HepG2 (cell line): Measurements from ENCODE around the gene BEAN1. TPM values are rescaled to one million over a fixed set of nuclear protein-coding genes. Genes with fewer than 3 reads are reported as not detected.

ENCODE experiments used
- BCLAF1 ChIP-seq: fragments of 450-650 bp; IDR thresholded peaks from 2 replicates; pipeline ENCODE4 v1.6.1; 2017; ENCODE audit warnings: mild to moderate bottlenecking
- CHD4 ChIP-seq: fragments of 200-600 bp; sonication (generic); IDR thresholded peaks from 2 replicates; pipeline ENCODE4 v1.7.0; 2017; ENCODE audit warnings: mild to moderate bottlenecking, low read length, borderline replicate concordance
- ESRRA ChIP-seq: sonication (generic); formaldehyde crosslinking; IDR thresholded peaks from 2 replicates; pipeline ENCODE4 v1.5.1; 2020; ENCODE audit warnings: mild to moderate bottlenecking, low read depth, missing genetic modification reagents
- ETV5 ChIP-seq: IDR thresholded peaks from 2 replicates; pipeline ENCODE4 v1.6.1; 2018; ENCODE audit warnings: missing biosample characterization, missing genetic modification reagents, inconsistent platforms, borderline replicate concordance
- KMT2B ChIP-seq: IDR thresholded peaks from 2 replicates; pipeline ENCODE4 v1.6.1; 2016; ENCODE audit warnings: missing genetic modification reagents, missing compliant biosample characterization
- NCOA5 ChIP-seq: sonication (generic); formaldehyde crosslinking; IDR thresholded peaks from 2 replicates; pipeline ENCODE4 v1.4.0; 2020; ENCODE audit warnings: missing genetic modification reagents
- NFYB ChIP-seq: sonication (generic); formaldehyde crosslinking; IDR thresholded peaks from 2 replicates; pipeline ENCODE4 v1.4.0; 2020; ENCODE audit warnings: missing genetic modification reagents
- PAF1 ChIP-seq: IDR thresholded peaks from 2 replicates; pipeline ENCODE4 v1.6.1; 2016; ENCODE audit warnings: missing genetic modification reagents, missing compliant biosample characterization
- THAP11 ChIP-seq: IDR thresholded peaks from 2 replicates; pipeline ENCODE4 v1.6.1; 2016; ENCODE audit warnings: missing biosample characterization, missing genetic modification reagents
- ZBTB21 ChIP-seq: sonication (generic); formaldehyde crosslinking; IDR thresholded peaks from 2 replicates; pipeline ENCODE4 v1.4.0; 2020; ENCODE audit warnings: missing genetic modification reagents
- ZBTB42 ChIP-seq: sonication (generic); formaldehyde crosslinking; IDR thresholded peaks from 2 replicates; pipeline ENCODE4 v1.5.0; 2020; ENCODE audit warnings: mild to moderate bottlenecking, missing genetic modification reagents
- ZBTB44 ChIP-seq: sonication (generic); formaldehyde crosslinking; IDR thresholded peaks from 2 replicates; pipeline ENCODE4 v1.4.0; 2020; ENCODE audit warnings: missing genetic modification reagents
- ZFP36L1 ChIP-seq: sonication (generic); formaldehyde crosslinking; IDR thresholded peaks from 2 replicates; pipeline ENCODE4 v1.8.0; 2022; ENCODE audit warnings: mild to moderate bottlenecking, missing genetic modification reagents, moderate library complexity
- ZNF318 ChIP-seq: sonication (generic); formaldehyde crosslinking; IDR thresholded peaks from 2 replicates; pipeline ENCODE4 v1.4.0; 2020; ENCODE audit warnings: mild to moderate bottlenecking, missing genetic modification reagents
- ZNF570 ChIP-seq: sonication (generic); formaldehyde crosslinking; IDR thresholded peaks from 2 replicates; pipeline ENCODE4 v1.4.0; 2020; ENCODE audit warnings: mild to moderate bottlenecking, missing genetic modification reagents, borderline replicate concordance
- ZNF598 ChIP-seq: sonication (generic); formaldehyde crosslinking; IDR thresholded peaks from 2 replicates; pipeline ENCODE4 v1.5.1; 2020; ENCODE audit warnings: mild to moderate bottlenecking, missing genetic modification reagents, borderline replicate concordance
- ZNF749 ChIP-seq: sonication (generic); formaldehyde crosslinking; IDR thresholded peaks from 2 replicates; pipeline ENCODE4 v1.8.0; 2022; ENCODE audit warnings: mild to moderate bottlenecking, missing genetic modification reagents, moderate library complexity, borderline replicate concordance
- ZZZ3 ChIP-seq: sonication (generic); formaldehyde crosslinking; IDR thresholded peaks from 2 replicates; pipeline ENCODE4 v1.4.0; 2020; ENCODE audit warnings: missing genetic modification reagents, mild to moderate bottlenecking, borderline replicate concordance
- polyA plus RNA-seq, 8 experiments: library from polyadenylated mRNA; depleted of rRNA in 3 of 8; stranded (reverse) in 7 of 8; unstranded in 1 of 8; fragments of >200 nt; fragmentation: Illumina TruSeq in 4 of 8; extraction: Trizol in 4 of 8; gene quantifications; 2 replicates each; pipeline versions ENCODE4 v1.2.1 to v1.2.3, GENCODE V29; 2011 to 2016; ENCODE audit warnings: low read depth in 4 of 8, missing spikeins in 1 of 8, mixed read lengths in 1 of 8; ENCODE audit not compliant: insufficient read depth in 1 of 8
- total RNA-seq, 5 experiments: library from RNA; depleted of rRNA; stranded (reverse); fragments of >200 nt; fragmentation: Illumina TruSeq; extraction: Trizol; gene quantifications; 2 replicates each; pipeline ENCODE4 v1.2.3, GENCODE V29; 2016; ENCODE audit warnings: low read depth in 1 of 5

BEAN1 gene
- total and polyA plus RNA-seq, 2 of the 13 experiments (the other 11 are each of a cell fraction or from before 2014, with no cell fraction given) = 0.53 to 1.4 TPM

- TF ChIP-seq BCLAF1 (no peak), CHD4 (no peak), ZBTB42 (CRISPR knock-in tag) (no peak), ZNF598 (CRISPR knock-in tag) (no peak), THAP11 (no peak), ZFP36L1 (CRISPR knock-in tag) (no peak), NFYB (CRISPR knock-in tag) (no peak), NCOA5 (no peak), ESRRA (CRISPR knock-in tag) (0 out of 2 replicates have a peak, but pooled peaks have one; percentile 50), ZNF570 (CRISPR knock-in tag) (no peak), ZNF749 (CRISPR knock-in tag) (no peak), ZBTB21 (no peak; the same call in 1 of the 2 replicates), PAF1 (CRISPR knock-in tag) (no peak), ETV5 (CRISPR knock-in tag) (peak; percentile 76), ZZZ3 (CRISPR knock-in tag) (no peak), ZBTB44 (CRISPR knock-in tag) (no peak), ZNF318 (CRISPR knock-in tag) (no peak), KMT2B (no peak)
Observed at GRCh38 chr16:66513111-66513723, 86.1 kb downstream of the BEAN1 start (continued).
